Fibroblast of pulmonary artery (primary cell): ENCODE measurements around the gene LSP1.
A peak's percentile ranks its signal among the peaks of the same experiment; 100 is the strongest.

Experiments used
- DNase-seq: peaks from one replicate; pipeline ENCODE4 v3.0.0-alpha.2; 2010; ENCODE audit warnings: low read depth
- H3K4me3 ChIP-seq: replicated peaks from 2 replicates; pipeline ENCODE4 v1.5.1; 2011; ENCODE audit warnings: low read depth, mild to moderate bottlenecking, control low read depth, low read length, moderate library complexity
- CTCF ChIP-seq: IDR thresholded peaks from 2 replicates; pipeline ENCODE4 v1.5.1; 2011; ENCODE audit warnings: mild to moderate bottlenecking, control low read depth, low read length, inconsistent platforms; ENCODE audit errors: missing control alignments

Gene LSP1

GRCh38 chr11:1858154-1858553, 5.3 kb downstream of the LSP1 start:
- H3K4me3 ChIP-seq: no peak overlapping the region
- TF ChIP-seq CTCF: no peak
- no peak for DNase-seq

- TF ChIP-seq CTCF: no peak
- DNase-seq: no peak
Observed at GRCh38 chr11:1858576-1858975, 5.7 kb downstream of the LSP1 start.

GRCh38 chr11:1859004-1859403, 6.1 kb downstream of the LSP1 start:
- H3K4me3 ChIP-seq: no peak overlapping the region
- DNase-seq: no peak
- TF ChIP-seq CTCF: no peak

More at GRCh38 chr11:1858576-1858975, 5.7 kb downstream of the LSP1 start:
- H3K4me3 ChIP-seq: no peak overlapping the region

- no peak for TF ChIP-seq CTCF
Observed at GRCh38 chr11:1860108-1860507, 7.2 kb downstream of the LSP1 start.

GRCh38 chr11:1861435-1862411, 8.8 kb downstream of the LSP1 start:
- DNase-seq: no peak
- no peak for TF ChIP-seq CTCF
- H3K4me3 ChIP-seq: no peak overlapping the region

More at GRCh38 chr11:1860108-1860507, 7.2 kb downstream of the LSP1 start:
- no peak for DNase-seq
- no peak overlapping the region for H3K4me3 ChIP-seq

- no peak overlapping the region for H3K4me3 ChIP-seq
- TF ChIP-seq CTCF: no peak
- DNase-seq: peak; percentile 21
Observed at GRCh38 chr11:1862588-1863351, 9.9 kb downstream of the LSP1 start.
